ENCODE measurements around the gene GJB4.
"Not testable (repeated sequence)": the region's sequence is repeated elsewhere in the genome, so short reads cannot be mapped to it uniquely, and the experiment has no call there.

GJB4 gene

DNA sequence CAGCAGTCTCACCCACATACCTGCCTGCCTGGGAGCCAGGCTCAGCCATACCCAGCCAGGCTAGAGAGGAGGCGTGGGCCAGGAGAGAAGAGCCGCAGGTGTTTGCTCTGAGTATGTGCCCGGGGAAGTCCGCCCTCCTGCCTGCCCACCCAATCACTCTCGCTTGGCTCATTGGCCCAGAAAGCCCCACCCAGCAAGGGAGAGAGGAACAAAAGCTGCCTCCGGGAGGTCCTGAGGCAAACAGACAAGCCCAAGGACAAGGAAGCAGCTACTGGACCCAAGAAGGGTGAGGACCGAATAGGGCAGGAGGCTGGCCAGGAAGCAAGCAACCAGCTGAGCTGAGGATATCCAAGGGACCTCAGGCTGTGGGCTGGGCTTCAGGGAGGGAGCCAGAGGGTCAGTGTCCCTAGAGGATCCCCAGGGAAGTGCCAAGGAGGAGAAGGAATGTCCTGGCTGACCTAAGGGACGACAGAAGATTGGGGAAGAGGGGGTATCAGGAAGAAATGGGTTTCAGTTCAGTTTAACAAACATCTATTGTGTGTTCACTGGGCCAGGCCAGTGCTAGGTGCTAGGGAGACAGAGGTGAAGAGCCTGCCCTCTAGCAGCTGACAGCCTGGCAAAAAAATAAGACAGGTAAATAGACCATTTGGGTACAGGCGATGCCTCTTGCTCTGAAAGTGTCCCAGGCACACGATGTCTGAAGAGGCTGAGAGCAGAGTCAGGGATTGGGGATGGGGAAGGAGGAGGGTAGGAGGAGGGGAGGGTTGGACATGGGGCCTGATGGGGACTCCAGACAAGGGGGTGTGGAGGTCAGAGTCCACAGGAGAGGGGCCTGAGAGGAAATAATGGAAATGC lies at the start of gene GJB4:
GJB4 (plus strand) TSS at position 238 of the 855 bp plus-strand sequence. CDS start 1,515 bp downstream, outside the sequence.
- no peak for DNase-seq

DNA sequence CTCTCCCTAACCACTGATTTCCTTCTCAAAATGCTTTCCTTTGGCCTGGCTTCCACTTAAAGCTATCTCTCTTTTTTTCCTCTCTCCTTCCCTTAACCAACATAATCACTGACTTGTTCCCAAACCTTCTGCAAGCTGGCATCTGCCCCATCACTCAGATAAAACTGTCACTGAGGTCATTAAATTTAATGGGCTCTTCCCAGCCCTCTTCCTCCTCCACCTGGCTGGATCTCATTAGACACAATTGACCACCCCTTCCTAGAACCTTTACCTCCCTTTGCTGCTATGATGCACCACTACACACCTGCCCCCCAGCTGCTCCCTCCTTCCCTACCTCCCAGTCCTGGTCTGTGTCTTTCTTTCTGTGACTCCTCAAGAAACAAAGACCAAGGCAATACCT lies 48.7 kb upstream of the GJB4 start:
- no peak for DNase-seq

DNA sequence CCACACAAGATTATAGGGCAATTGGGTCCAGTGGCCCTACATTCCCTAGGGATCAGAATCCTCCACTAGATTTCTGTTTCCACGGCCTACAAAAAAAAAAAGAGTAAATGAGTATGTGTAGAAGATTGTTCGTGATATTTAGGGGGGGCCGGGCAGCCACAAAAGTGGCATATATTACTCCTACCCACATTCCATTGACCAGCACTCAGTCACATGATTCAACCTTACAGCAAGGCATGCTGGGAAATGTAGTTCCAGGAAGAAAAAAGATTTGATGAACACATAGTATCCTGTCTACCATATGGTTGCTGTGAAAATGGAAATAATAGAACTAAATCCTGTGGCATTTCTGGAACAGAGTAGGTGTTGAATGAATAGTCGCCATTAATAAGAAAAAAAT lies 48.1 kb upstream of the GJB4 start:
- DNase-seq = peak; percentile 17

DNA sequence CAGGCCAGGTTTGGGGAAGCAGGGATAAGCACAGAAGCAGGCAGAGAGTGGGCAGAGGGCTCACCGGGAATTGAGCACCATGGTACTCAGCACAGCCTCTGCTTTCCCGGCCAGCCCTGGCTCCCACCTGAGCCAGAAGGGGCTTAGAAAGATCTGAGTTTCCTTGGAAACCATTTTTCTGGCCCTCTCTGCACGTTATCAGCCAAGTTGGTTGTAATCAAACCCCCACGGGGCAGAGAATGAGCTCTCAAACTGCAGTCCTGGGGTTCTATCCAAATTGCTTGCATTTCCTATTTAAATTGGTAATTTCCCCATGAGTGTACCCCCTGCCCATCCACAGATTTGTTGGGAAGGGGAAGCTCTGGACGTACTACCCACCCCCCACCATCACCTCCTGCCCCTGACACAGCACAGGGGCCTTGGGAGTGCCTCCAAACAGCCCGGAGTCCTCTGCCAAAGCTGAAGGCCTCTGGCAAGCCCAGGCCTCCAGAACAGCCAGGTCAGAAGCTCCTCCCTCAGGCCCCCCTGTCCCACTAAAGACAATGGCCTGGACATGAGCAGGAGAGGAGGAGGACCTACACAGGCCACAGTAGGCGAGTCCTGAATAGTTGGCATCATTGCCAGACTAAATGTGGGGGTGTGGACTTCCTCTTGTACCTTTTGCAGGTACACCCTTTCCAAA lies 47.4 kb upstream of the GJB4 start:
- no peak for DNase-seq

DNA sequence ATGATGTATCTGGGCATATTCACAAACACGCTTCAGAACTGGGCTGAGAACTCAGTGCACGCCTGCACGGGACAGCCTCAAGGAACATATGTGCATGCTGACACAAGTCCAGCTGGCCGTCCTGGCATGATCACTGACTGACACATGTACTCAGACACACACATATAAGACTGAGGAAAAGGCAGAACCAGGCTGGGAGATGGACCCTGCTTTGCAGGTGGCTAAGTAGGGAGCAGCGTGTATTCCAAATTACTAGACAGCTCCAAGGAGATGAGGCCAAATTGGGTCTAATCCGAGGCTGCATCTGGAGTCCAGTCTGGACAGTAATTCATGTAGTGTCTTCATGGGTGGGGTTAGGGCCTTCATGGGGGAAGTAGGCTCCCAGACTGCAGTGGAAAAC lies 46.1 kb upstream of the GJB4 start:
- no peak for DNase-seq

DNA sequence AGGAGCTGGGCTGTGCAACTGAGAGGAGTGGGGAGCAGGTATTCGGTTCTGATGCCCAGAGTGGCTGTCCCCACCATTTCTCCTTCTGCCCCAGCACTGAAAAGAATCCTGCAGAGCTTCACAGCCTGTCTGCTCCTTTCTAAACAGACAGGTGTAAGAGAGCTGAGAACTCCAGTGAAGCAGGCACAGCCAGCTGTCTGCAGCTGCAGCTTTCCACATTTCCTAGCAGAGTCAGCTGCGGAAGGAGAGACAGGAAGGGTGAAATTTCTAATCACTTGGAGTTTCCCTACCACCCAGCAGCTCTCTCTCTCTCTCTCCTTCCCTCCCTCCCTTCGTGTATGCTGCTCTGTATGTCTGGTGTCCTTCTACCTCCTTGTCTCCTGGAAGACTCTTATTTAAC lies 45.2 kb upstream of the GJB4 start:
- DNase-seq = no peak

DNA sequence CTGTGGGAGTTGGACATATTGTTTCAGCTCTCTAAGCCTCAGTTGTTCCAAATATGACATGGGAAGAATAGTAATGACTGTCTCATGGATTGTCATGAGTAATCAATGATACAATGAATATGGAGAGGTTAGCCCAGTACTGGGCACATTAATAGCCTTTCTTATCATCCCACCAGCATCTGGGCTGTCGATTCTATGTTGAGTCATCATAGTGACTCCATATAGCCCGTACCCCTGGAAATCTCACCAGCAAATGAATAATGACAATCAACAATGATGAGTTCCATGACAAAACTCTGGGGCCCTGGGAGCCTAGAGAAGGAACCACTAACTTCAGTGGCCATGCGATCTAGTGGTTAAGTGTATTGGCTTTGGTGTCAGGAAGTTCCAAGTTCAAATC lies 44.4 kb upstream of the GJB4 start:
- peak; percentile 1 for DNase-seq

DNA sequence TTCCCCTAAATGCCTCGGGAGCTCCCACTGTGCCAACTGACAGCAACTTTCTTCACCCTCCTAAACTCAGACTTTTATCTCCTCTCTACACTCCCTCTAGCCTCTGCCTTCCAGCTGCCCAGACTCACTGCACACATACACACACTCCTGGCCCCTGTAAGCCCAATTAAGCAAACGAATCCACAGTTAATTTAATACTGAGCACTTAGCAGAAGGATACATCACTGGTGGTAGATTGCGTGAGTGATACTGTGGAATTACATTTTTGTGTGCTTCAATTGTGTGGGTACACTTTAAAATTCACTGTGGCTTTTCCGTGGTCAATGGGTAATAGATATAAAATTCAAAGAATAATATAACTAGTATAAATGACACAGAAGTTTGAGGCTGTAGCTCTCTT lies 38.3 kb upstream of the GJB4 start:
- no peak for DNase-seq

DNA sequence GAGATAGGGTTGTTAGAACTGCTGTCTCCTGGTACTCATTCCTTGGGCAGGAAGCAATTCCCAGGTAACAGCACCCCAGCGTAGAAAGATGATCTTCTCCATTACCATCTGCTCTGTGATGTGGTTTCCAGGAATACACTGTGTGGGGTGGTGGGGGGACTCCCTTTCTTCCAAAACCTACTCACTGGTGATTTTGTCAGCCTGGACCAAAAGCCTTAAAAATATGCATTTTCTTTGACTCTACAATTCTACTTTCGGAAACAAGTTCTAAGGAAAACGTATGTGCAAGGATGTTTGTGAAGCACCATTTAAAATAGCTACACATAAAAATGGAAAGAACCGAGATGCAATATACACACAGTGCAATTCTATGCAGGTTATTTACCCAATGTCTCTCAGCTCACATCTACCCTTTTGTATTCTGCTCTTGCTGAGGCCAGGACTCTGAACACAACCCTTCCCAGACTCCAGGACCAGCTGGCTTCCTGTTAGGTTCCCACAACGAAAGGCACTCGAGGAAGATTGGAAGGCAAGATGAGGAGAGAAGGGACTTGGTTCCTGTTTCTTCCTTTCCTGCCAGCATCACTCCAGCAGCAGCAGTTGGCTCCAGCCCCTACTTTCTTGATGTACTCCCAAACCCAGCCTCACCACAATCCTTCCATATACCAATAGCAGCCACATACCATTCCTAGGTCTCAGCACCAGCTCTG lies 37.7 kb upstream of the GJB4 start:
- no peak for DNase-seq

DNA sequence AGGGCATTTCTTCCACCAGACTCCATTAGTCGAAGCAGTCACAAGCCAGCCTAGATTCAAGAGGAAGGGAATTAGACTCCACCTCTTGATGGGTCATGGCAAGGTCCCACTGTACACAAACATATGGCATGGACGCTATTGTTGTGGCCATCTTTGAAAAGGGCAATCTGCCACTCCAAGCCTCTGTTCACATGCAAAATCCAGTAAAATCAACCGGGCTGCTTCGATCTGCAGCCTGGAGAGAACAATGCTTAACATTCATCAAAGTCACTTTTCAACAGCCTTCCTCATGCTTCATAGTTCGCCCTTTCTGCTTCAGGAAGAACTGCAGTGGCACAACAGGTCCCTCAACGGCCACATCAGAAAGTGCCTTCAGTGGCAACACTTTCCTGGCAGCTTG lies 32.7 kb upstream of the GJB4 start:
- no peak for DNase-seq

DNA sequence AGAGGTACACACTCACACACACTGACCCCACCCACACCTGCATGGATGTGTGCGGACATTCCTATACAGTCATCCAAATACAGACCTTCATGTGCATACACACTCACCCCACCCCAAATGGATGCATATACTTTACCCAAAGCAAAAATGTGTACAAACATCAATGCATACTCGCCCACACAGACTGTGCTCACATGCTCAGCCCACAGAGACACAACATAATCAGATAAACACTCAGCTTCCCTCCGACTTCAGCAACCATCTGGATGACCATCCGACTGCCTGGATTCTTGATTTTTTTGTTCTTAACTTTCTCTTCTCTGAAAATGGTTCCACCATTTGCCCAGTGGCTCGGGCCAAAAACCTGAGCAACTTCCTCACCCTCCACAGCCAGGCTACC lies 29.1 kb upstream of the GJB4 start:
- DNase-seq = no peak

DNA sequence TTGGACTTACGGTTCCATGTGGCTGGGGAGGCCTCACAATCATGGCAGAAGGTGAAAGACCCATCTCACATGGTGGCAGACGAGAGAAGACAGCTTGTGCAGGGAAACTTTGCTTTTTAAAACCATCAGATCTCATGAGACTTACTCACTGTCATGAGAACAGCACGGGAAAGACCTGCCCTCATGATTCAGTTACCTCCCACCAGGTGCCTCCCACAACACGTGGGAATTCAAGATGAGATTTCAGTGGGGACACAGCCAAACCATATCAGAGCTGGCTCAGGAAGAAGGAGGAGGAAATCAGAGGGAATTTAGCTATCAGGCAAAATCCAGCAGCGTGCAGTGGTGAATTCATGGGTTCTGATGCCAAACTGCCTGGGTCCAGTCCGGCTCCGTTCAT lies 26.7 kb upstream of the GJB4 start:
- DNase-seq = not testable (repeated sequence)

DNA sequence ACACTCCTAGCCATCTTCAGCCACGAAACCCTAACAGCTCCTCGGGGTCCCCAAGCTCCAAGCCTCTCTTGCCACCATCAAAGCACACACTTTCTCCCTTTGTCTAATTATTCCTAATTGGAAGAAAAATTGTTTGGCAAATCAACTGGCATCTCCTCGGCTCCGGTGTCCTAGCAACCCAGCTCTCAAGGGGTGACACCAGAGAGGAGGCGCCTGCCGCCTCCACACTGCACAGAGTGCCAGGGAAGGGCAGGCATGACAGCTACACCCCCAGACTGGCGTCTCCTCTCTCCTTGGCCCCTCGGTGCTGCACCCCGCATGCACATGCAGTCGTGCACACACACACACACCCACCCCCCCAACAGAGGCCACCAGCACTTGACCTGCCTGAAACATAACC lies 22.8 kb upstream of the GJB4 start:
- DNase-seq = no peak

DNA sequence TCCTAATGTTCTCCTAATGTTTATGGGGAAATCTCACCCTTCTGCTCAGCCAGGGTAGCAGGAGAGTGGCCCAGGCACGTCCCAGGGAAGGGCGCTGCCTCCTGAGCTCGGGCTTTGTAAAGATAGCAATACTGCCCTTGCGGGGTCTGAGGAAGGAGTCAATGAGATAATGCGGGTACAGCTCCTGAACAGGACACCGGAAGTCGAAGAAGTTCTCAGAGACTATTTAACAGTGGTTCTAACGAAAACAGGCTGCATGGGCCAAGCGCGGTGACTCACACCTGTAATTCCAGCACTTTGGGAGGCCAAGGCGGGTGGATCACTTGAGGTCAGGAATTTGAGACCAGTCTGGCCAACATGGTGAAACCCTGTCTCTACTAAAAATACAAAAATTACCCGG lies 22.3 kb upstream of the GJB4 start:
- DNase-seq = not testable (repeated sequence)

DNA sequence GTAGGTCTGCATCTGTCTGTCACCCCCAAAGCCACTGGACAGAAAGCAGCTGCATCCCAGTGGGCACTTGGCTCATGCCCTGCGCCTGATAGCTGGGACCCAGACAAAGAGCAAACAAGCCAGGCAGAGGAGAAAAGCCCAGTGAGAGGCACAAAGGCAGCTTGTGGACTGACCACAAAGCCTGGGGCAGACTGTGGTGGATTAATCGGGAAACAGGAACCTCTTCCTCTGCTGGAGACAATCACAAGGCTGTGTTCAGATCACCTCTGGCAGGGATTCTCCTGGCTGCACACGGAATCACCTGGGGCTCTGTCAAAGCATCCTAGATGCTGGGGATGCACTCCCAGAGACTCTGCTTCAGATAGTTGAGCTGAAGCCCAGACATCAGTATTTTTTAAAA lies 19.9 kb upstream of the GJB4 start:
- no peak for DNase-seq

DNA sequence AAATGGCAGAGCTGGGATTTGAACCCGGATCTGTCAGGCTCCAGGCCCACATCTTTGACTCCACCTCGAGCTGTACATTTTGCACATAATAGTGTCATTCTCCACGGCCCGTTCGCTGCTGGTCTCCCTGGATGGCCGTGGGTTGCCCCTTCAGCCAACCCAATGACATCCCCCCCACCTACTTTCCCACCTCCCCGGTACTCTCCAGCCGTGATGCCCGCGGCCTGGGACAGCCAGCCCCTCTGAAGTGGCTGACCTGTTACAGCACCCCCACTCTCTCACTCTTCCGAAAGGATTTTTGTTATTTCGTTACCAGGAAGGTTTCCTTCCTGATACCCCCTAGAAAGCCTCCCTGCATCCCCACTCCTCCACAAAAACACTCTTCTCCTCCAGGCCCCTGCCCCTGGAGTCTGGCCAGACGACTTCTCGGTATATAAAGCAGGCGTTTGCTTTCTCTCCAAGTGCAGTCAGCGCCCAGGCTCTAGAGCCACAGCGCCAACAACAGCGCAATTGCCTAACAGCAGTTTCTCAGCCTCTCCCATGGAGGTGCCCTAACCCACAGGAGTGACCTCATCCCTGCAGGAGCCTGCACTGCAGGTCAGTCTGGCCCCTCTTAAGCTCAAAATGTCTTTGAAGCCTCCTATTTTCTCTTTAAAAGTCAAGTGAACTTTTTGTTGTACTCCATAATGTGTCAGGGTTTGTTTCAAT lies 19.2 kb upstream of the GJB4 start:
- no peak for DNase-seq

DNA sequence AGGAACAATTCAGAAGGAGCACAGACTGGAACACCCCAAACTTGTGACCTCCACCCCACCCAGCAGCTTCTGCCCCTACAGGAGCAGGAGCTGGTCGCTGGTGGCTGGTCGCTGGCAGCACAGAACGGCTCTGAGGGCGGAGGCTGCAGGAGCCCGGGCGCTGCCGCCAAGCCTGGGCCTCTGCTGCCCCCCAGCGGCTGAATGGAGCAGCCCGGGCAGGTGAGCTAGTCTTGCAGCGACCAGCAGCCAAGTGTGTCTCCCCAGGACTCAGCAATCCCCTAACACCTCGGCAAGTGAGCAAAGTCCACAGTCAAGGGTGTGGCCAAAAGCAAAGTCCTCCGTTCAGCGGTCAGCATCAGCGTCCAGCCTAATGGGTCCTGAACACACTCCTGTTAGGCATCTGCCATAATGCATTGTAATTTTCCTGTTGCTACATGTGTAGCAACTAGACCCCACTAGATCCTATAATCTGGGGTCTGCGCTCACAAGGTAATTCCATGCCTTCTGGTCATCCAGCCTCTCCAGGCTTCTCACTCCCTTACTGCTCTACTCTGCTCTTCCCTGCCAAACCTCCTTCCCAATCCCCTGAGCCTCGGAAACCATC lies 16.8 kb upstream of the GJB4 start:
- DNase-seq = peak; percentile 65

DNA sequence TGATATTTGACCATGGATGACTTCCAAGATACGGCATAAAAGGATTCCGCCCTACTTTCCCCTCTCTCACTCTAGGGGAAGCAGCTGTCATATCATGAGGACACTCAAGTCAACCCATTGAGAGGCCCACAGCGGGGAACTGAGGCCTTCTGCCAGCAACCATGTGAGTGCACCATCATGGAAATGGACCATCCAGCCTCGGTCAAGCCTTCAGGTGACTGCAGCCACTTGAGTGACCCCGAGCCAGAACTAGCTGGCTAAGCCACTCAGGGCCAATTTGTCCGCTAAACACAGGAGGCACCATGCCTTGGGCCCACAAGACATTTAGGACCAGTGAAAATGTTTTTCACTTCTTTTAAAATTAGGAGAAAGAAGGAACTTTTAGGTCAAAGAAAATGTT lies 15.8 kb upstream of the GJB4 start:
- DNase-seq = no peak

DNA sequence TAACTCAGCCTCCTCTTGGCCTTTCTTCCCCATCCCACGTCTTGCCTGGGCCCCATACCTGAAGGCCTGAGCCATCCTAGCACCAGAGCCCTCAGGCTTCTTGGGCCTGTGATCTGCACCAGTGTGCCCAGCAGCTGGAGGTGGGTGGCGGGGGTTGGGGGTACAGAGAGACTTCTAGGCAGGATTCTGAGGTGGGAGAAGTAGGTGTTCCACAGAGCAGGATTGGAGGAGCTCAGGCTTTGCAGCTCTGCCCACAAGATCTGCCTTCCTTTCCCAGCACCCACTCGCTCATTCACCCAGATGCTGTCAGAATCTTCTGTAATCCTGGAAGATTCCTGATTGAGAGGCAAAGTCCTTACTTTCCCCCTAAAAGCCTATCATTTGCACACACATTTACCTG lies 14.7 kb upstream of the GJB4 start:
- DNase-seq = no peak

DNA sequence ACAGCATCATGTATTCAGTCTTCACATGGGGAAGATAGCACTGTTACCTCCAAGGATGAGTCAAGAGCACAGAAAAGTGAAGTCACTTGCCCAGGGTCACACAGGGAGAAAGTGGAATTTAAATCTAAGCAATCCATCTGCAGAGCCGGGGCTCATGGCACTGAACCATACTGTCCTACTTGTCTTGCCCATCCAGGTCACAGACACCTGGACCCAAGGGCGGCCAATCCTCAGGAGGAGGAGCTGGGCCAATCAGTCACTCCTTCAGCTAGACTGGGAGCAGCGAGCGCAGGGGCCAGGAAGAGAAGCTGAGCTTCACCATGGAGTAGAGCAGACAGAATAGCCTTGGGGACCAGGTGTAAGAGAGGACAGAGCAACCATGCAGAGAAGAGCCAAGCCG lies 13.9 kb upstream of the GJB4 start:
- DNase-seq = no peak

DNA sequence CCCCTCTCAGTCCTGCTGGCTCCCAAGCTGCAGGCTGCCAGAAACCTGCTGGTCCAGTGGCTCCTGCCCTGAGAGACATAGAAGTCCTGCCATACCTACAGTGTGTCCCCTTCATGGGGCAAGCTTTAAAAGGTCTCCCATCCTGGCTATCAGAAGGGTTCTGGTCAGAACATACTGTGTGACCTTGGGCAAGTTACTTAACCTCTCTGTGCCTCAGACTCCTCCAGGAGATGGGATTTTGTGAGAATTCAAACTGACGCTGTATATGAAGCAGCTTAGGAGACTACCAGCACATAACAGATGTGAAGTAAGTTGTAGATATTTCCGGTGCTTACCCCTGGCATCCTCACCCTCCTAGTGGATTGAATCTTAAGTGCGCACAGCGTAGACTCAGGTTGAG lies 13.4 kb upstream of the GJB4 start:
- no peak for DNase-seq

DNA sequence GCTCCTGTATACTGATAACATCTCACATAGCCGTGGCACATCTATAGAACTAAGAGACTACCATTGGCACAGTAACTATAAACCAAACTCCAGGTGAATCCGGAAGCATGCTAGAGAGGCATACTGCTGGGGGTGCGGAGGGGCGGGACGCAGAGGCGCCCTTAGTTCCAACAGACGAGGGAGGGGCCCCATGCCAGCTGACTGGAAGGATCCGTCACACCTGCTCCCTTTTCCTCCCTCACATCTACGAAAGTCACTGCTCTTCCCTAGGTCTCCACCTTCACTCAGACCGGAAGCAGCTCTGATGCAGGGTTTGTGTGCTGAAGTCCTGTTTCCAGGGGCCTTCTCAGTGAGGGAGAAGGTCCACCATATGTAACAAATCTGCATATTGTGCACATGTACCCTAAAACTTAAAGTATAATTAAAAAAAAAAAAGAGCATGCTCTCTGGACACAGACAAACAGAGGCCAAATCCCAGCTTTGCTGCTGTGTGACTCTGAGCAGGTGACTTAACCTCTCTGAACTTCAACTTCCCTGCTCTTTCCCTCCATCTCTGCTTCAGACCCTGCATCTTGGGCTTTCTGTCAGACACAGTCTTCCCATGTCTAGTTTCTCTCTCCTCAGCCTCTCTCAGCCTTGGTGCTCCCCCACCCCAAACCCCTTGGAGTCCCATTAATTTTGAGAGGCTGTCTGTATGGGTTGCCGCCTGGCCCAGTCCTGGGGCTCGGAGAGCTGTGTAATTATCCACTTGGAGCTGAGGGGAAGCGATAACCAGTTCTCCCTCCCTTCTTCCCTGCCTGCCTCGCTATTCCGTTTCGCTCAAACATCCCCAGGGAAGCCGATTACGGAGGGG lies 12.5 kb upstream of the GJB4 start:
- DNase-seq = no peak

Data from hematopoietic multipotent progenitor cell treated with erythropoietin and hydrocortisone succinate and interleukin-3 and kit ligand, for 8 days (in vitro differentiated cells).